GM18508 (cell line): ENCODE results near the gene SCN1B.
"Not testable (repeated sequence)": the region's sequence is repeated elsewhere in the genome, so short reads cannot be mapped to it uniquely, and the experiment has no call there.

Experiments
- ATAC-seq: cut with Tn5 transposase; IDR thresholded peaks from one replicate; pipeline ENCODE4 v1.9.1; 2021; ENCODE audit warnings: moderate number of reproducible peaks; ENCODE audit not compliant: insufficient read depth, unreplicated experiment

SCN1B gene

GRCh38 chr19:35030257-35031071 is at the start of gene SCN1B:
SCN1B (plus strand) TSS chr19:35030470; CDS start chr19:35030821, 351 bp downstream.
- no peak for ATAC-seq

DNA sequence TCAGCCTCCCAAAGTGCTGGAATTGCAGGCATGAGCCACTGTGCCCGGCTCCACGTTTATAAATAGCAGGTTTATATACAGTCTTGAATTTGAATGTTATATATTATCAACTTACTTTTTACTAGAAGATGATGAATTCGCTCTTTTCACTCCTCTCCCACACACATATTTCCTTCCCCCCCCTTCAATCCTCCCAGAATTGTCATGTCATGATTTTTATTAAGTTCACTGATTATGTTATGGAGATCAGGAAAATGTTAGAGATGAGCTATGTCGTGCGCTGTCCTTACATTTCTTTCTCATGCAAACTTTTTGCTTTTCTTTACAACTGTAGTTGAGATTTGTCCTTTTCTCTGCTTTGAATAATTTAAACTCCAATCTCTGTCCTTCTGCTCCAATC is 48.0 kb upstream of the SCN1B start:
- ATAC-seq, result no peak

GRCh38 chr19:34983786-34984185 is 46.5 kb upstream of the SCN1B start:
- ATAC-seq, result no peak

DNA sequence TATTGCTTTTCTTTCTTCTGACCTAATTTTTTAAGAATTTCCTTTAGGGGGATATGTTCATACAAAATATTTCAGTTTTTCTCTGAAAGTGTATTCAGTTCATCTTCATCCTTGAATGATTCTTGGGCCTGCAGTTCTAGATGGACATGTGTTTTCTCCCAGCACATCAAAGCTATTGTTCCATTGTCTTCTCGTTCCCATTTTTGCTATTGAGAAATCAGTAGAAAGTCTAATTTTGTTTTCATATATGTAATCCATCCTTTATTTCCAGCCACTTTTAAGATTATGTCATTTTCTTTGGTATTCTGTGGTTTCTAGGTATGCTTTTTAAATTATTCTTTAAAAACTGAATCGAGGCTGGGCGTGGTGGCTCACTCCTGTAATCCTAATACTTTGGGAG is 46.0 kb upstream of the SCN1B start:
- no peak for ATAC-seq

DNA sequence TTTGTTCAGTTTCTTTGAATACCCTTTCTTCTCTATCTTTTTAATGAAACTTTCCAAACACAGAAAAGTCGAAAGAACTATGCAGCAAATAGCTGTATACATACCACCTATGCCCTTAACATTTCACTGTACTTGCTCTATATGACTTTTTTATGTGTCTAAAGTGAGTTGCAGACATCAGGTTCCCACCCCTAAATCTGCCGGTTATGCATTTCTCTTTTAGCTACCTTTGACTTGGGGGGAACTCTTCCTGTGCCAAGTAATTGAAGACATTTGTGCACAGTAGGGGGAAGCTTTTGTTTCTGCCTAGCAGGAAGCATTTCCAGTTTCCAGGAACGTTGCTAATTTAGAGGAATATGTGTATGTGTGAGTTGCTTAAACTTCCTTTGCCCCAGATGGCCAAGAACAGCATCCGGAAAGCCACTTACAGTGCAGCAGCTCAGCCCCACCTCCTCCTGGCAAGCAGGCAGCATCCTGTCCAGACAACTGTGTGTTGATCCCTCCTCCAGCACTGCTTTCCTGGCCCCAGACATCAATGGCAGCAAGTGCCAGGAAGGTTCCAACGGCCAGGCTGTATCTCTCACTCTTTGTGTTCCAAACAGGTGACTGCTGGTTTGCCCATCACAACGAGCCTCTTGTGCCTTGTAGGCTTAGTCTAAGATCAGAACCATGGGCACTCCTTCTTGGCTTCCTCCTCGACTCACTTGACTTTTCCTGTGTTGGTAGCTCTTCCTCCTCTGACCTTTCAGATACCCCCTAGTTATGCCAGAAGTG is 44.8 kb upstream of the SCN1B start:
- ATAC-seq, result no peak

DNA sequence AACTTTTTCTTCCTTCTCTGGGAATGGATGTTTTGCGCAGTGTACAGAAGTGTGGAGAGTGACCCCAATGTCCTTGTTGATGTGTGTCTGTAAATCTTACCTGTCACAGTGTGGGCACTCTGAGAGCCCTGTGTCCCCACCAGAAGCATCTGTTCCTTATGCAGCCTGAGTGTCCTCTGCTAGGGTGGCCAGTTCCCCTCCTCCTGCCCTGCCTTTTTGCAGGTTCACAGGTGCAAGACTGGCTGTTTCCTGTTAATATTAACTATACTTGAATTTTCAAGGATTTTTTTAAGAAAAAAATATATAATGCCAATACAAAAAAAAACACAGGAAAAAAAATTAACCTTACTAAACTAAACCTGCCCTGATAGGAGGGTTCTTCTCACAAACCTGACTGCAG is 42.2 kb upstream of the SCN1B start:
- no peak for ATAC-seq

DNA sequence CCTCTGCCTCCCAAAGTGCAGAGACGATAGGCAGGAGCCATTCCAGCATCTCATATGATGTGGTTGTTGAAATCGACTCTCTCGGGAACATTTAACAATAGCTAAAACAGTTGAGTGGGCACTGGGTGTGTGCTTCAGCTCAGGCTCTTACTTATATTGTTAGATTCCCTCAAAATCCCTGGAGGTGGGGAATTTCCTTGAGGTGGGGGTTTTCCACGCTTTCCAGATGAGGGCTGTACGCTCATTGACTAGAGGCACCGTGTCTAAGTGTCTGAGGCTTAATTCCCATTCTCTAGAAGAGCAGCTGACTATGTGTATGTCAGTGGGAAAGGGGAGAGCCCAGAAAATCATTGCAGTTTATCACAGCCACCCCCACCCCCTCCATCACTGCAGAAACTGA is 41.0 kb upstream of the SCN1B start:
- no peak for ATAC-seq

DNA sequence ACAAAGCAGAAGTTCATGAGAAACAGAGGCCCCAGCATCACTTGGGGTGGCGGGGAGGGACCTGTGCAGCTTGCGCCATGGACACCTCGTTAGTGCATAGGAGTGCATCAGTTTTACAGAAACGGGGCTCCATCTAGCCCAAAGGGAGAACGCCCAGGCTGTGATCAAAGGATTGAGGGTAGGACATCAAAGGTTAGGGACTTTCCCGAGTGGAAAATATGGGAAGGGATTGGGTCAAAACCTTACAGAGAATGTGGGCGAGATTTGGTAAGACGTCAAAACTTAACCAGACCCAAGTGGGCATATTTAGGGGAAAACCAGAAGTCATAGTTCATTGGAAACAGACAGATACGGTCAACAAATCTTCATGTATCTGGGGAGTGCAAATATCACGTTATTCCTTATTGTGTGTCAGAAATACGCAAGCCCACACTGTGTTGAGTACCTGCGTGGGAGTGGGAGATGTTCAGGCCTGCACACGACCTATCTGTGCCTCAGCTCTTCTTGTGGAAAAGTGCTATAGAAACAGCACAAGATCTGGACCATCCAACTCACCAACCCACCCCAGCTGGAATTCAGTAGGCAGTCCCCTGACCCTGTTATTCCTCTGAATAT is 39.6 kb upstream of the SCN1B start:
- ATAC-seq, result no peak

DNA sequence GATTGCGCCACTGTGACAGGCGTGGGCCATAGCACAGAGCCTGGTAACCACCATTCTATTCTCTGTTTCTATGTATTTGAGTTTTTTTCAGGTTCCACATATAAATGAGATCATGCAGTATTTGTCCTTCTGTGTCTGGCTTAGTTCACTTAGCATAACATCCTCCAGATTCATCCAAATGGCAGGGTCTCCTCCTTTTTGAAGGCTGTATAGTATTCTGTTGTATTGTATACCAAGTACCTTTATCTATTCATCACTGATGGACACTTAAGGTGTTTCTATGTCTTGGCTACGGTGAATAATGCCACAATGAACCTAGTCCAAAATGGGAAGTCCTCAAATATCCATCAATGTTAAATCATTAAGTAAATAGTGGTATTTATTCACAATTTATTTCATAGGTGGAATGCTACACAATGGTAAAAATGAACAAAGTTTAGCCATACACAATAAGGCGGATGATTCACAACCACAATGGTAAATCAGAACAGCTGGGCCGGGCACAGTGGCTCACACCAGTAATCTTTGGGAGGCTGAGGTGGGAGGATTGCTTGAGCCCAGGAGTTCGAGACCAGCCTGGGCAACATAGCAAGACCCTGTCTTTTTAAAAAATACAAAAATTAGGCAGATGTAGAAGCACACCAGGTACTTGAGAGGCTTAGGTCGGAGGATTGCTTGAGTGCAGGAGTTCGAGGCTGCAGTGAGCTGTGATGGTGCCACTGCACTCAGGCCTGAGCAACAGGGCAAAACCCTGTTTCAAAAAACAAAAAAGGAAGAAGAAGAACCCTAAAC is 38.5 kb upstream of the SCN1B start:
- ATAC-seq, result no peak

DNA sequence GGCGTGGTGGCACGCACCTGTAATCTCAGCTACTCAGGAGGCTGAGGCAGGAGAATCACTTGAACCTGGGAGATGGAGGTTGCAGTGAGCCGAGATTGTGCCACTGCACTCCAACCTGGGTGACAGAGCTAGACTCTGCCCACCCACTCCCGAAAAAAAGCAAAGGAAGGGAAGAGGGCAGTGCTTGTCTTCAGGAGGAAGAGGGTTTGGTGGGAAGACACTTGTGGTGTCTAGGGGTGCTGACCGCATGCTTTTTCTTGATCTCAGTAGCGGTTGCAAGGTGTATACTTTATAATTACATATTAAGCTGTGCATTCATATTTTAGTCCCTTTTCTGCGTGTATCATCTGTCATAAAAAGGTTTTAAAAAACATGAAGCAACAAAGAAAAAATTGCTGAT is 37.7 kb upstream of the SCN1B start:
- ATAC-seq, result not testable (repeated sequence)

DNA sequence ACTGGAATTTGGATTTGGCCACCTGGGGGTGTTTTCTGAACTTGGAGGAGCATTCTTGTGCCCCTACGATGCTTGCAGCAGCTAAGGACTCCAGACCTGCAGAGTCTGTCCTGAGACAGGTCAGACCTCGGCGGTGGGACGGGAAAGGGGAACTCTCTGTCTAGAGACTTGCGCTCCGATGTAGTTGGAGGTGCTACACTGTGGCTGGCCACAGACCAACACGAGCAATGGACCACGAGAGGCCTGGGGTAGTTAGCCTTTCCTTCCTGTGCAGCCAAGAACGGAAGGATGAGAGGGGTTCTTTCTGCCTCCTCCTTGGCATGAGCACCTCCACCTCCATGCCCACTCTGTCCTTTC is 36.0 kb upstream of the SCN1B start:
- ATAC-seq, result no peak

GRCh38 chr19:34994643-34995541 is 35.4 kb upstream of the SCN1B start:
- ATAC-seq, result no peak

GRCh38 chr19:34995551-34995950 is 34.7 kb upstream of the SCN1B start:
- ATAC-seq, result no peak

DNA sequence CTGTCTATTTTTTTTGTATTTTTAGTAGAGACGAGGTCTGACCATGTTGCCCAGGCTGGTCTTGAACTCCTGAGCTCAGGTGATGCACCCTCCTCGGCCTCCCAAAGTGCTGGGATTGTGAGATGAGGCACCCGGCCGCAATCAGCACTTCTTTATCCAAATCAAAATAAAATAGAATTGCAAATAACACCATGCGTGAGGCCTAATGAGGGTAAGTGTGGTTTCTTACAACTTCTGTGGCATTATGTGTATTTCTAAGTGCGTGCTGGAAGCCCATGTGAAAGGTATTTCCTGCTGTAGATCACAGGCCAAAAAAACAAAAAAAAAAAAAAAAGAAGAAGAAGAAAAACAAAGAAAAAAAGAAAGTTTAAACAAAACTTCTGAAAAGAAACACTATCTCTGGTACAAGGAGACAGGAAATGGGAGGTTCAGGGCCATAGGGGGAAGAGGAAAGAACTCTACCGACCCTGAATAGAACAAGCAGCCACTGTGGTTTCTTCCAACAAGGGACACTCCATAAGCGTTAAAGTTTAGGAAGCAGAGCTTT is 33.1 kb upstream of the SCN1B start:
- ATAC-seq, result no peak

GRCh38 chr19:34998224-34998623 is 32.0 kb upstream of the SCN1B start:
- not testable (repeated sequence) for ATAC-seq

GRCh38 chr19:34998777-34999497 is 31.3 kb upstream of the SCN1B start:
- no peak for ATAC-seq

- ATAC-seq, result no peak
Observed at GRCh38 chr19:34999498-35000337, 30.6 kb upstream of the SCN1B start, which contains the start of gene GRAMD1A. GRAMD1A (plus strand) TSS chr19:35000323; CDS start chr19:35000479, 156 bp downstream.

- ATAC-seq, result no peak
Observed at GRCh38 chr19:35000338-35000646, 30.0 kb upstream of the SCN1B start.
